Activated T-cell treated with anti-CD3 and anti-CD28 coated beads, Interleukin-2, amount 50 U/mL, for 24 hours (primary cell): ENCODE results near the gene ZRANB1.

ENCODE experiments used
- DNase-seq: peaks from one replicate; pipeline ENCODE4 v3.0.0-alpha.2; 2020
- H3K27ac Mint-ChIP-seq: 2 replicates; pipeline ENCODE4 v1.8.0; 2020; ENCODE audit warnings: mild to moderate bottlenecking, mixed read lengths
- H3K27me3 Mint-ChIP-seq: 2 replicates; pipeline ENCODE4 v1.8.0; 2020; ENCODE audit warnings: mixed read lengths
- H3K36me3 Mint-ChIP-seq: 2 replicates; pipeline ENCODE4 v1.8.0; 2020; ENCODE audit warnings: low read depth, mixed read lengths
- H3K4me1 Mint-ChIP-seq: 2 replicates; pipeline ENCODE4 v1.8.0; 2020; ENCODE audit warnings: low read depth, mixed read lengths
- H3K4me3 Mint-ChIP-seq: 2 replicates; pipeline ENCODE4 v1.8.0; 2020; ENCODE audit warnings: mild to moderate bottlenecking, moderate library complexity, mixed read lengths
- H3K9me3 Mint-ChIP-seq: 2 replicates; pipeline ENCODE4 v1.8.0; 2020; ENCODE audit warnings: mixed read lengths

The ZRANB1 gene

DNA sequence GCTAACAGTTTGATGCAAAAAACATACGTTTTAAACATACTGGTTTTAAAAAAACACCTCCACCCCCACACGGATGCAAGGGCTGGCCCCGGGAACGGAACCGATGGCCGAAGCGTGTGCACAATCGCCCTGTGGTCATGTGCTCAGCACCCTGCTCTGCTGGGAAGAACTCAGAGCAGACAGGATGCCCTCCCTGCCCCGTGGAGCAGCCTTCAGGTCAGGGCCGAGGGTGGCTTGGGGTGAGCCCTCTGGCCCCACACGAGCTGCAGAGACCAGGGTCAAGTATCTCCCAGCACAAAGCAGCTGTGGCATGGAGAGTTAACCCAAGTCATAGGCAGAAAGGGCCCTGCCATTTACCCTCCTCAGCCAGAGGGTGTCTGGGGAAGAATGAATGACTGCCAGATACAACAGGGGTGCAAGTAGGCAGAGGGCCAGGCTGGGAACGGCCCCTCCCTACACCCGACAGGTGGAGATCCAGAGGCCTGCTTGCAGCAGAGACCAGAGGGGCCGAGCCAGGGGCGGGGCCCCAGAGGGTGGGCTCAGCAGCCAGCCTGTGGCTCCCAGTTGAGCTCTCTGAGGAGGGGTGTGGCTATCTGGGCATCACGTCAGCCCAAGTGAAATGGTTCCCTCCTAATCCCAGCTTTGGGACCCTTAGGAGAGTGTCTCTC lies 56.8 kb downstream of the ZRANB1 start:
- Mint-ChIP-seq H3K36me3 (no peaks in the 10 kb centered on the region), H3K4me3 (no peak overlapping the region), H3K9me3 (no peaks in the 10 kb centered on the region), H3K27ac (no peak overlapping the region), H3K27me3 (peaks cover 3% of the 10 kb centered on the region), H3K4me1 (no peaks in the 10 kb centered on the region)
- peak; percentile 25 for DNase-seq

DNA sequence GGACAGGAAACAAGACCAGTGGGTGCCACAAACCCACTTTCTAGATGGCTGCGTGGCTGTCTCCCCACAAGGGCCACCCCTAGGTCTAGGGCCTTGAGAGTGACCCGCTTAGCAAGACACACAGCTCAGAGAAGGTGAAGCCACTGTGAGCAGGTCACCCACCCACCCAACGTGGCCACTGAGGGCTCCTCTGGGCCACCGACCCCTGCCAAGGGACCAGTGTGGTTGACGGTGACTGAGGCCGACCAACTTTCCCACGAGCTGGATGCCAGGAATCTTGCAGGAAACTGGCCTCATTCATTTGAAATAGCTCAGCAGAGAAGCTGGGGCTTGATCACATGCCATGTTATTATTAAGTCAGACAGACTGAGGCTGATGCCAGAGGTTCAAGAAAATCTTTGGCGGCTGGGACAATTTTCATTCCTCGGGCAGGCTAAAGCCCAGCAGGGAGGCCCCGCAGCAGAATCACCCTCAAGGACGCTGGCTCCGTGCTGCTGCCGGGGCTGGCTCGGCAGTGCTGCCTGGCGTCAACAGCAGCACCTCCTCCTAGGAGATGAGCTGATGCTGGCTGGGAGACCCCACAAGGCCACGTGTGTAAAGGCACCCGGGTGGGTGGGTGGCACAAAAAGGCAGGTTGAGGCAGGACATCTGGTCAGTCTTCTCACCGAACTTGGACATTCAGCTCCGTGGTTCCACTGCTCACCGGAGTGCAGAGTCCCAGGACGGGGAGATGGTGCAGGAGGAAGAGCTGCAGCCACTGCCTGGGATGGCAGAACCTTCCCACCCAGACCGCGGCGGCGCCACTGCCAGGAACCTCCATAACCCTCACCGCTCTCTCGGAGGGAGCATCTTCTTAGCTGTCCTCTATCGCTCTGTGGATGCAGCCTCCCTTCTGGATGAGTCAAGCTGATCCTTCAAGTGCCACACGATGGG lies 57.8 kb downstream of the ZRANB1 start:
- no peaks in the 10 kb centered on the region for H3K4me1 Mint-ChIP-seq
- H3K9me3 Mint-ChIP-seq = no peaks in the 10 kb centered on the region
- H3K27ac Mint-ChIP-seq = no peak overlapping the region
- peaks cover 3% of the 10 kb centered on the region for H3K27me3 Mint-ChIP-seq
- no peaks in the 10 kb centered on the region for H3K36me3 Mint-ChIP-seq
- H3K4me3 Mint-ChIP-seq = no peak overlapping the region
- peak; percentile 20 for DNase-seq

DNA sequence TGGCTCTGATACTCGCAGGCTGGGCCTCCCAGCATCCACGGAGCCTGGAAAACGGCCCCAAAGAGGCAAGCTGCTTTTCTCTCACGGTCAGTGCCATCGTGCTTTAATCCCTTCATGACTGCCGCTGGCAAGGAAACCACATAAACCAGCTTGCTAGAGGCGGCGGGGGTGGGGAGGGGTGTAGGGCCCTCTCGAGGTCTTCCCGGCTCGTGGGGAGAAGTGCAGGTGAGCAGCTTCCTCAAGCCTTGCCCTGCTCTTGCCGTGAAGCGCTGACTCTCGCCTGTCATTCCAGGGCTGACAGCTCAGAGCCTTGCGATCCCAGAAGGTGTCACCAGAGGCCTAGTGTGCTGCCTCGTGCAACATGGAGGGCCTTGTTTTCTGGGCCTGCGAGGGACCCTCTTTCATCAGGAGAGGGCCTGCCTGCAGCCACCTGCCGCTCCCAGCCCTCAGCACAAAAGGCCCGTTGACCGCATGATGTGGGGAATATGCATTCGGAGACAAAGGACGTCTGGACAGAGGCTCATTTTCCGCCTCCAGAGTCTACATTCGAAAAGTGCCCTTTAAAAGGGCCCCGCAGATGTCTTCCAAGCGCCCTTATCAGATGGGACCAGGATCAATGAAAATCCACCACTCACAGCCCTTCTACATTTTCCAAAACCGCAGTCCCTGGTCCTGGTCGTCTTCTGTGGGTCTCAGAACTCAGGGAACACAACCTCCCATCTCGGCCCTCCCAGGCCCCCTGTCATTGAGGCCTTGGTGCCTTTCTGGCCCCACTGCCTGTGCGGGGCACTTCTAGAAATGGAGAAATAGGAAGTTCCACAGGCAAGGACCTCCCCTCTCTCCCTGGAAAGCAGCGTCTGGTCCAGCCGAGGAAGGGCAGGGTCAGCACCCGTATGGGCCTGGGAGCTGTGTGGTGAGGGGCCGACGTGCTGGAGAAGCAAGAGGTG lies 58.7 kb downstream of the ZRANB1 start:
- no peak overlapping the region for H3K27ac Mint-ChIP-seq
- H3K27me3 Mint-ChIP-seq = peaks cover 3% of the 10 kb centered on the region
- H3K36me3 Mint-ChIP-seq = no peaks in the 10 kb centered on the region

DNA sequence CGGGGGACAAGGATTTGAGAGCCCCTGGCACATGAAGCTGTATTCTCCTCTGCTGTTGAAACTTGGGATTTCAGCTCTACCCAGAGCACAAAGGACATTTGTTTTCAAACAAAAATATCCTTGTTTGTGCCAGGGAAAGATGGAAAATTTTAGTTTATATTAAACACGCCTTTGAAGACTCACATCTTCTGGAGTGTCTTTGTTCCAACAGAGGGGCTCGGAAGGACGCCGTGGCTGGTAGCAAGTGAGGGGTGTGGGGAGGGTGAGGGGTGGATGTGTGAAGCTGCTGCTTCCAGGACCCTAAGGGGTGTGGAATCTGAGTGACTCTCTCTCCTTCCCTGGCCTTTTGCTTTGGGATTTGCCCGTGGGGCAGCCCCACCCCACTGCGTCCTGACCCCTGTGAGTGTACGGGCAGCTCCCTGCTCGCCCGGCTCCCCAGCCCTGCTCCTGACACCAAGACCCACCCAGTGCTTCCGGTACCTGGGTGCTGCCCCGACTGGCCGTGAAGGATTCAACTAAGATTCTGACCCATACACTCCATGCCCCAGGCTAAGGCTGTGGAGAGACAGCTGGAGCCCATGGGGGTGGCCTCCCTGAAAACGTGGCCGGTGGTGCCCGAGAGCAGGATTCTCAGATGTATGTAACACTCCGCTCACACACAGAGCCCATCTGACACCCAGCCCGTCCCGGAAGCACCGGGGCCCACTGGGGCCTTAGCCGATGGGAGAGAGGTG lies 59.6 kb downstream of the ZRANB1 start:
- no peak overlapping the region for H3K27ac Mint-ChIP-seq
- DNase-seq = peak; percentile 26

More for the DNA sequence above, 58.7 kb downstream of the ZRANB1 start:
- no peaks in the 10 kb centered on the region for H3K9me3 Mint-ChIP-seq
- no peak overlapping the region for H3K4me3 Mint-ChIP-seq
- peak; percentile 27 for DNase-seq
- no peaks in the 10 kb centered on the region for H3K4me1 Mint-ChIP-seq

DNA sequence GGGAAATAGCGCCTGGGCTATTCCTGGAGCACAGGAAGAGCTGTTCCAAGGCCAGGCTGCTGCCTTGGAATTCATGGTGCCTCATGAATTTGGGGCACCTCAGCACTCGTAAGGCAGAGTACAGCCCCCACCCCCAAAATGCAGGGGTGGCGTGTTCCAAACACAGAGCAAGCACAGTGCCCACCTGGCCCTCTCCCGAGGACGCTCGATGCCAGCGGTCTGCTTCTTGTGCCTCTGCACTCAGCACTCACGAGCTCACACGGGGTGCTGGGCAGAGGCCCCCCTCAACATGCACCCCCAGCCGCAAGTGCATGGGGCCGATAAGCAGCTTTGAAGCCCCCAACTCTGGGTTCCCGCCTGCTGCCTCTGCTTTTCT lies 60.1 kb downstream of the ZRANB1 start:
- Mint-ChIP-seq H3K4me1 (no peaks in the 10 kb centered on the region), H3K9me3 (no peaks in the 10 kb centered on the region), H3K4me3 (no peak overlapping the region), H3K36me3 (no peaks in the 10 kb centered on the region), H3K27ac (no peak overlapping the region), H3K27me3 (peaks cover 3% of the 10 kb centered on the region)
- DNase-seq = no peak

More for the DNA sequence above, 59.6 kb downstream of the ZRANB1 start:
- H3K9me3 Mint-ChIP-seq = no peaks in the 10 kb centered on the region
- peaks cover 3% of the 10 kb centered on the region for H3K27me3 Mint-ChIP-seq
- H3K4me3 Mint-ChIP-seq = no peak overlapping the region
- H3K4me1 Mint-ChIP-seq = no peaks in the 10 kb centered on the region
- no peaks in the 10 kb centered on the region for H3K36me3 Mint-ChIP-seq

DNA sequence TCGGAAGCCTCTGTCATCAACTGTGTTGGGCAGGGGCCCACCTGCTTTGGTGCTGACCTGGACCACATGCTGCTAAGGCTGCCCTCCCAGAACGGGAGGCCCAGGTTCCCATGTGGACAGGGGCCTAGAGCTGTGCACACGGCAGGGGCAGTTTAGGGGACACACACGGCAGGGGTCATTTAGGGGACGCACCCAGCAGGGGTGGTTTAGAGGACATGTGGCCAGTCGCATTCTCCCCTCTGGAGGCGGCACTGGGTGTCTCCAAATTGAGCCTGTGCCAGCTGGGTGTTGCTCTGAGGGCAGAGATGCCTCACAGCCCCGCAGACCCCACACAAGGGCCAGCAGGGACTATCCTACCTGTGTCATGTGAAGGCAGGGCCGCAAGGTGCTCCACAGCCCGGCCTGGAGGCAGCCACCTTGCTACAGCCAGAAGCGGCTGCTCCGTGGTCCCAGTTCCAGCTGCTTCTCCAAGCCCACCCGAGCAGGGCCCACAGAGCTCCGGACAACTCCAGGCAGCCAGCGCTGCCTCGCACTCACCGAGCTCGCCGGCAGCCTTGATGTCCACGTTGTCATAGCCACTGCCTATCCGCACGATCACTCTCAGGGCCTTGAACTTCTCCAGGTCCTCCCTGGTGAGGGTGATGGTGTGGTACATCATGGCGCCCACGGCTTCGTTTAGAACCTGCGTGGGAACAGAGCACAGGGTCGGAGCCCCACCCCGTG lies 60.7 kb downstream of the ZRANB1 start:
- Mint-ChIP-seq H3K4me1 (no peaks in the 10 kb centered on the region), H3K9me3 (no peaks in the 10 kb centered on the region), H3K27ac (no peak overlapping the region), H3K36me3 (no peaks in the 10 kb centered on the region), H3K27me3 (peaks cover 3% of the 10 kb centered on the region), H3K4me3 (no peak overlapping the region)
- DNase-seq = peak; percentile 15

DNA sequence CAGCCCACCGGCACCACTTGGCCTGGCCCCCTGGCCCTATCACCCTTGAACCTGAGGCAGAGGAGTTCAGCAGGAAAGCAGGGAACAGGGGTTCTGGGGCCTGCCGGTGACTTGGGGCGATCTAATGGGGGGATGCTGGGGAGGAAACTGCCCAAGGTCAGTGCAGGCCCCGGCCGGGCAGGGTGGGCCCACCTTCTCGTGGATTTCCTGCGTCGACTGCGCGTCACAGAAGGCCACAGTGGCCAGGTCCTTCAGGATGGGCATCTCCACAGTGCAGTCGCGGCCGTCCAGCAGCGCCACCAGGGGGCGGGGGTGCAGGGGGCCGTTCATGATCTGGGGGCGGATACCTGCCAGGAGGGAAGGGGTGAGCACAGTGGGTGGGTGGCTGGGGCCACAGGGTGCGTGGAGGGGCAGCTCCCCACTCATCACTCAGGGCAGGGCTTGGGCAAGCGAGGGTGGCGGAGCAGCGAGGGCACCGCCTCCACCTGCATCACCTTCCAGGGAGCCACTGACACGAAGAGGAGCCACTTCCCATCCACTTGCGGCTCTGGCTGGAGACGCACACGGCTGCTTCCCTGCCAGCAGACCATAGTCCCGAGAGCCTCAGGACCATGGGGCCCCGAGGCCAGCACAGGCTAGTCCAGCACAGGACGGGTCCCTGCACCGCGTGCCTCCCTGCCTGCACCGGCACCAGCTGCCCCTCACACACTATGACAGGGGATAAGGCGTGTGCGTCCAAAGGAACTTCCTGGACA lies 61.4 kb downstream of the ZRANB1 start:
- no peaks in the 10 kb centered on the region for H3K4me1 Mint-ChIP-seq
- H3K36me3 Mint-ChIP-seq = no peaks in the 10 kb centered on the region
- H3K27me3 Mint-ChIP-seq = peaks cover 3% of the 10 kb centered on the region
- peak; percentile 16 for DNase-seq
- no peaks in the 10 kb centered on the region for H3K9me3 Mint-ChIP-seq
- no peak overlapping the region for H3K4me3 Mint-ChIP-seq
- H3K27ac Mint-ChIP-seq = no peak overlapping the region

DNA sequence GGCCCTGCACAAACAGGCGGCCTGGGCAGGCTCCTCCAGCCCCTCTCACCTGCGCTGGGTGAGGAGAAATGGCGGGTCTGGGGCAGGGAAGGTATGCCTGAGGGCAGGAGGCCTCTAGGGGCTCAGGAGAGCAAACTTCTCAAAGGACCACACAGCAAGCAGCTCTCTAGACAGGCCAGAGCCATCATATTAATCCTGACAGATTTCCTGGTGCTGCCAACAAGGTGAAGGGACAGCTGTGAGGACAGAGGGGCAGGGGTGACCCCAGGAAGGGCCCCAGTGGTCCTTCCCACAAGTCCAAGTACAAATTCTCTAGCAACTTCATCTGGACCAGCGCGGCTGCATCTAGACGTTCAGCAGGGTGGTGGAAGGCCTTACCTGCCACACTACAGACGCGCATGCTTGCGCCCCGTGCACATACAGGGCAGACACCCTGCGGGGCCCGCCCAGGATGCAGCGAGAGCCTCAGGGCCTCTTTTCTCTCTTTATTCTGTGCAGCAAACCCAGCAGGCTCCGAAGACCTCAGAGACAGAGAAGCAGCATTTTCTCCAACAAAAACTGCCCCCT lies 62.1 kb downstream of the ZRANB1 start:
- Mint-ChIP-seq H3K27me3 (peaks cover 3% of the 10 kb centered on the region), H3K36me3 (no peaks in the 10 kb centered on the region), H3K9me3 (no peaks in the 10 kb centered on the region), H3K4me1 (no peaks in the 10 kb centered on the region), H3K4me3 (no peak overlapping the region), H3K27ac (no peak overlapping the region)
- peak; percentile 12 for DNase-seq

DNA sequence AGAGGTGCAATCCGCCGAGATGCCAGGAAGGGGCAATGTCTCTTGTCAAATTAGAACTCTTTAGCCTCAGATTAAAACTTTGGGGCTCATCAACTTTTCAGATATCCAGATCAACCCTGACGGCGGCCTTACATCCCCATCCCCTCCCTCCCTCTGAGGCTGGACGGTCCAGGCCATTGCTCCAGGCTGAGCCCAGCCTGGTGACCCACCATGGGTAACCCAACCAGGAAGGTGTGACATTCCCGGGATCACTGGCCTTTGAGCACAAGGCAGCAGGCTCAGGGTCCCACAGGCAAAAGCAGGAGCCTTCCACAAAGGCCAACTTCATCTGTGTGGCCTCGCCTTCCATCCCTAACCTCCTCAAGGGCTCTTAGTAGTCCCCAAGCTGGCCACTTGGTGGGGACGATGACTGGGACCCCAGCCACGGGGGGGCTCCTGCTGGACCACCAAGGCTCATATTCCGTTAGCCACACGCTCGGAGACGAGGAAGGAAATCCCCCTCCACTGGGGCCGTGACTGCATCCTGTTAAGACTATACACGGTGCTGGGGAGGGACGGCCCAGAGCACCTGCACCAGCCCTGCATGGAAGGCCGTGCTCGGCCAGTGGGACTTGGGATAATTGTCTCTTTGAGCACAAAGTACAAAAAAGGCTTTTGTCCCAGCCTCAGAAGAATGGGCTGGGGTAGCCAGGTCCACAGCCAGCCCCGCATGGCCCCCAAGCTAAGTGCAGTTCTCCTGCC lies 62.8 kb downstream of the ZRANB1 start:
- Mint-ChIP-seq H3K9me3 (no peaks in the 10 kb centered on the region), H3K36me3 (no peaks in the 10 kb centered on the region), H3K27ac (no peak overlapping the region), H3K4me1 (no peaks in the 10 kb centered on the region), H3K27me3 (peaks cover 3% of the 10 kb centered on the region), H3K4me3 (no peak overlapping the region)
- DNase-seq = peak; percentile 5

DNA sequence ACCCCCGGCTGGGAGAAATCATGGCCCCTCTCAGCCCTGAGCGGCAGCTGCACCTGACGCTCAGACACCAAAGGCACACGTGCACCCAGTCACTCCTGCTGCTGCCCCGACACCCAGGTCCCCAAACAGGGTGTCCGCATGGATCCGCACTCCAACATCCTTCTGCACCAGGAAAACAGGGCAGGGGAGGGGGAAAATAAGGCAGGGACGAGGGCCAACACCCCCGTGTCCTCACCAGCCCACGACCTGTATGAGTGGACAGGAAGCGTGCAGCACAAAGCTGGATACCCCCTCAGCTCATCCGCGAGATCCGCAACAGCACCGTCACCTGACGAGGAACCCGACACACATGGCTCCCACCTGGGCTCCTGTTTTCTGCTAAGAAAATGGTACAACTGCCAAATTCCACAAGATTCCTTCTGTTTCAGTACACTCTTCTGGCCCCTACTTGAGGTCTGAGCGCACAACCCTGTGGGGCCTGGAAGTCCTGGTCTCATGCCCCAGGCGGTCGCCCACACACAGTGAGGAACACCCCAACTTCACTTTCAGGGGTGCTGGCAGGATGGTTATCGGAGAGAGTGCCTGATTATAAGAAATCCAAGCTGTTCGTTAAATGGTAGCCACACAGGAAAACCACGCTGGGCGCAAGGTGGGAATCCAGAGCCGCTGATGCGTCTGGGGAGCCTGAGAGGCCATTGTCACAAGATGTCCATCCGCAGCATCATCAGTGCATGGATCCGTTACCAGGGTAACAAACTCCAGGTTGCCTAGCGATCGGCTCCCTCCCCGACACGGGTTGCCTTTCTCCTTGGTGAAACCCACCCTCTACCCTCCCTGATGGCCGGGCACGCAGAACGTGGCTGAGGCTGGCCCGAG lies 63.6 kb downstream of the ZRANB1 start:
- H3K27me3 Mint-ChIP-seq = peaks cover 3% of the 10 kb centered on the region
- no peaks in the 10 kb centered on the region for H3K4me1 Mint-ChIP-seq
- DNase-seq = peak; percentile 9
- H3K27ac Mint-ChIP-seq = no peak overlapping the region
- no peaks in the 10 kb centered on the region for H3K36me3 Mint-ChIP-seq
- no peak overlapping the region for H3K4me3 Mint-ChIP-seq
- no peaks in the 10 kb centered on the region for H3K9me3 Mint-ChIP-seq

DNA sequence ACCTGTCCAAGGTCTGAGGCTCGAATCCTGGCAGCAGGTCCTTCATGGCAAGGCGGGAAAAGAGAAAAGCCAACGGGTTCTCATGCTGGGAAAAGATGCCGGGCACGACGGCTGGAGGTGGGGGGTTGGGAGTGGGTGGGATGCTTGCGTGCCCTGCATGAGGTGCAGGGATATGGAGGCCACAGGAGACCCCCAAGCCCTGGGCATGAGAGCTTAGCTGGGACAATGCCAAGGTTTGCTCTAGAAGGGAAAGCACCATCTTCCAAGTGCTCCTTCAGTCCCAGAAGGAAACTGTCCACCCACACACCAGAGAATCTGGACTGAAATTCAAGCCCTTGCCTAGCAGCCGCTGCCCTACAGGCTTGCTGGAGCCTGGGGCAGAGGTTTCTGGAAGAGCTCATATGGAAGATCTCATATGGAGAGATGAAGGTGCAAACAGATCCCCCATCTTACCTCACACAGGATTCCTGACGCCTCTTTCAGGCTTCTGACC lies 64.3 kb downstream of the ZRANB1 start:
- H3K9me3 Mint-ChIP-seq = no peaks in the 10 kb centered on the region
- H3K27ac Mint-ChIP-seq = no peak overlapping the region
- no peaks in the 10 kb centered on the region for H3K36me3 Mint-ChIP-seq
- peaks cover 3% of the 10 kb centered on the region for H3K27me3 Mint-ChIP-seq
- DNase-seq = no peak
- no peaks in the 10 kb centered on the region for H3K4me1 Mint-ChIP-seq
- H3K4me3 Mint-ChIP-seq = no peak overlapping the region
